ENCODE results near the gene PSMA8.

- no peak for TF ChIP-seq MLX (CRISPR knock-in tag; IDR thresholded peaks at IDR 0.05)
- TF ChIP-seq NFIC (IDR thresholded peaks at IDR 0.05; ENCODE audit: low read length): no peak
- TF ChIP-seq BCL3 (CRISPR knock-in tag; IDR thresholded peaks at IDR 0.05): no peak
- no peak for TF ChIP-seq SMARCE1 (IDR thresholded peaks at IDR 0.05; ENCODE audit: borderline replicate concordance)
- no peak for TF ChIP-seq SP1 (IDR thresholded peaks at IDR 0.05)
- TF ChIP-seq SP1 (CRISPR knock-in tag; IDR thresholded peaks at IDR 0.05): no peak
These were observed 51.6 kb downstream of the PSMA8 start for GRCh38 chr18:26185267-26185666.

Data from HepG2 (cell line).